ENCODE data around the gene CAMSAP2. TPM values are rescaled to one million over a fixed set of nuclear protein-coding genes. Genes with fewer than 3 reads are reported as not detected.

Gene CAMSAP2
- total and polyA plus RNA-seq, 3 donors from 2014 or later, result 16.0 to 34.7 (median 28.4) TPM

- no peaks in the 10 kb centered on the region for H3K36me3 ChIP-seq (ENCODE audit: low read depth, missing control alignments)
- WGBS, 2 donors, result 76 to 81% methylated on average over 2 of the region's 2 CpGs
These were observed 118.1 kb downstream of the CAMSAP2 start for GRCh38 chr1:200856716-200857357.

GRCh38 chr1:200857804-200858203 is 119.1 kb downstream of the CAMSAP2 start:
- no peak for DNase-seq
- no peaks in the 10 kb centered on the region for H3K27me3 ChIP-seq
- intact Hi-C loops (cut with DNase I; ENCODE audit: low total_unique reads), result no loop called here
- H3K4me1 ChIP-seq, result no peaks in the 10 kb centered on the region
- H3K4me3 ChIP-seq, result no peak overlapping the region
- H3K36me3 ChIP-seq (ENCODE audit: low read depth, missing control alignments), result no peaks in the 10 kb centered on the region
- no peak overlapping the region for H3K27ac ChIP-seq
- H3K9me3 ChIP-seq, result no peaks in the 10 kb centered on the region
- 93 to 95% methylated on average over 1 of the region's 1 CpG for WGBS, 2 donors
- no peak for TF ChIP-seq CTCF (IDR thresholded peaks at IDR 0.05)

More at GRCh38 chr1:200856716-200857357, 118.1 kb downstream of the CAMSAP2 start:
- DNase-seq, result no peak
- TF ChIP-seq POLR2A (IDR thresholded peaks at IDR 0.05) (no peak), CTCF (IDR thresholded peaks at IDR 0.05) (no peak)
- Histone ChIP-seq H3K9me3 (no peaks in the 10 kb centered on the region), H3K27me3 (no peaks in the 10 kb centered on the region), H3K4me1 (no peaks in the 10 kb centered on the region), H3K27ac (peak overlapping the region in 1 of 2 donors; percentile 4), H3K4me3 (no peak overlapping the region)
- intact Hi-C loops (cut with DNase I; ENCODE audit: low total_unique reads), result no loop called here

- no peaks in the 10 kb centered on the region for H3K27me3 ChIP-seq
- DNase-seq, result no peak
- intact Hi-C loops (cut with DNase I; ENCODE audit: low total_unique reads), result no loop called here
- H3K4me3 ChIP-seq, result no peak overlapping the region
- H3K4me1 ChIP-seq, result no peaks in the 10 kb centered on the region
- no peak overlapping the region for H3K27ac ChIP-seq
- WGBS, 2 donors, result 92 to 94% methylated on average over 2 of the region's 2 CpGs
- no peaks in the 10 kb centered on the region for H3K36me3 ChIP-seq (ENCODE audit: low read depth, missing control alignments)
- H3K9me3 ChIP-seq, result no peaks in the 10 kb centered on the region
- no peak for TF ChIP-seq CTCF (IDR thresholded peaks at IDR 0.05)
- TF ChIP-seq POLR2A (IDR thresholded peaks at IDR 0.05), result no peak
These were observed 123.4 kb downstream of the CAMSAP2 start for GRCh38 chr1:200861937-200862647.

GRCh38 chr1:200862713-200863415 is 124.2 kb downstream of the CAMSAP2 start:
- DNase-seq, result no peak
- no peaks in the 10 kb centered on the region for H3K9me3 ChIP-seq
- H3K4me3 ChIP-seq, result no peak overlapping the region
- no peak overlapping the region for H3K27ac ChIP-seq
- no peaks in the 10 kb centered on the region for H3K36me3 ChIP-seq (ENCODE audit: low read depth, missing control alignments)
- no peaks in the 10 kb centered on the region for H3K4me1 ChIP-seq
- WGBS, 2 donors, result 88 to 93% methylated on average over 9 of the region's 9 CpGs
- intact Hi-C loops (cut with DNase I; ENCODE audit: low total_unique reads), result no loop called here
- TF ChIP-seq POLR2A (IDR thresholded peaks at IDR 0.05) (no peak), CTCF (IDR thresholded peaks at IDR 0.05) (no peak)
- H3K27me3 ChIP-seq, result no peaks in the 10 kb centered on the region
